ENCODE results near the gene CTTNBP2.

- TF ChIP-seq, protein P1, sequence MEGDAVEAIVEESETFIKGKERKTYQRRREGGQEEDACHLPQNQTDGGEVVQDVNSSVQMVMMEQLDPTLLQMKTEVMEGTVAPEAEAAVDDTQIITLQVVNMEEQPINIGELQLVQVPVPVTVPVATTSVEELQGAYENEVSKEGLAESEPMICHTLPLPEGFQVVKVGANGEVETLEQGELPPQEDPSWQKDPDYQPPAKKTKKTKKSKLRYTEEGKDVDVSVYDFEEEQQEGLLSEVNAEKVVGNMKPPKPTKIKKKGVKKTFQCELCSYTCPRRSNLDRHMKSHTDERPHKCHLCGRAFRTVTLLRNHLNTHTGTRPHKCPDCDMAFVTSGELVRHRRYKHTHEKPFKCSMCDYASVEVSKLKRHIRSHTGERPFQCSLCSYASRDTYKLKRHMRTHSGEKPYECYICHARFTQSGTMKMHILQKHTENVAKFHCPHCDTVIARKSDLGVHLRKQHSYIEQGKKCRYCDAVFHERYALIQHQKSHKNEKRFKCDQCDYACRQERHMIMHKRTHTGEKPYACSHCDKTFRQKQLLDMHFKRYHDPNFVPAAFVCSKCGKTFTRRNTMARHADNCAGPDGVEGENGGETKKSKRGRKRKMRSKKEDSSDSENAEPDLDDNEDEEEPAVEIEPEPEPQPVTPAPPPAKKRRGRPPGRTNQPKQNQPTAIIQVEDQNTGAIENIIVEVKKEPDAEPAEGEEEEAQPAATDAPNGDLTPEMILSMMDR (IDR thresholded peaks at IDR 0.05) = peak; percentile 66
- no peak for TF ChIP-seq EZH2 (IDR thresholded peaks at IDR 0.05)
Measured at GRCh38 chr7:117750612-117751563, 122.4 kb downstream of the CTTNBP2 start.
